Stimulated activated naive CD8-positive, alpha-beta T cell treated with anti-CD3 and anti-CD28 coated beads, Interleukin-15, Interleukin-2, amounts not matched to agents 100 ng/mL and 50 ng/mL, for 24 hours (primary cell): ENCODE measurements around the gene CYSLTR2.

Experiments used
- H3K27ac Mint-ChIP-seq: one replicate; pipeline ENCODE4 v1.8.0; 2021; ENCODE audit warnings: mild to moderate bottlenecking, mixed read lengths
- H3K27me3 Mint-ChIP-seq: one replicate; pipeline ENCODE4 v1.8.0; 2021; ENCODE audit warnings: mixed read lengths
- H3K36me3 Mint-ChIP-seq: one replicate; pipeline ENCODE4 v1.8.0; 2021; ENCODE audit warnings: low read depth, mixed read lengths
- H3K4me1 Mint-ChIP-seq: one replicate; pipeline ENCODE4 v1.8.0; 2021; ENCODE audit warnings: low read depth, mixed read lengths
- H3K4me3 Mint-ChIP-seq: one replicate; pipeline ENCODE4 v1.8.0; 2021; ENCODE audit warnings: mild to moderate bottlenecking, mixed read lengths
- H3K9me3 Mint-ChIP-seq: one replicate; pipeline ENCODE4 v1.8.0; 2021; ENCODE audit warnings: mixed read lengths

The CYSLTR2 gene

GRCh38 chr13:48635478-48635877, 18.3 kb upstream of the CYSLTR2 start:
- H3K9me3 Mint-ChIP-seq, result peaks cover 16% of the 10 kb centered on the region
- H3K27ac Mint-ChIP-seq, result no peak overlapping the region
- no peaks in the 10 kb centered on the region for H3K4me1 Mint-ChIP-seq
- H3K4me3 Mint-ChIP-seq, result no peak overlapping the region
- peaks cover 6% of the 10 kb centered on the region for H3K36me3 Mint-ChIP-seq
- H3K27me3 Mint-ChIP-seq, result peaks cover 5% of the 10 kb centered on the region

- no peak overlapping the region for H3K4me3 Mint-ChIP-seq
- no peaks in the 10 kb centered on the region for H3K4me1 Mint-ChIP-seq
- H3K9me3 Mint-ChIP-seq, result peaks cover 16% of the 10 kb centered on the region
- peaks cover 6% of the 10 kb centered on the region for H3K36me3 Mint-ChIP-seq
- H3K27me3 Mint-ChIP-seq, result peaks cover 5% of the 10 kb centered on the region
- H3K27ac Mint-ChIP-seq, result no peak overlapping the region
Measured at GRCh38 chr13:48636550-48636949, 17.2 kb upstream of the CYSLTR2 start.

- Mint-ChIP-seq H3K27ac (no peak overlapping the region), H3K9me3 (peaks cover 16% of the 10 kb centered on the region), H3K4me3 (no peak overlapping the region), H3K27me3 (peaks cover 5% of the 10 kb centered on the region), H3K4me1 (no peaks in the 10 kb centered on the region), H3K36me3 (peaks cover 6% of the 10 kb centered on the region)
Measured at GRCh38 chr13:48637601-48638000, 16.1 kb upstream of the CYSLTR2 start.

GRCh38 chr13:48640767-48641166, 13.0 kb upstream of the CYSLTR2 start:
- peaks cover 6% of the 10 kb centered on the region for H3K36me3 Mint-ChIP-seq
- H3K27me3 Mint-ChIP-seq, result peaks cover 5% of the 10 kb centered on the region
- H3K27ac Mint-ChIP-seq, result no peak overlapping the region
- no peak overlapping the region for H3K4me3 Mint-ChIP-seq
- H3K4me1 Mint-ChIP-seq, result no peaks in the 10 kb centered on the region
- peaks cover 7% of the 10 kb centered on the region for H3K9me3 Mint-ChIP-seq

GRCh38 chr13:48641404-48641803, 12.3 kb upstream of the CYSLTR2 start:
- Mint-ChIP-seq H3K4me1 (no peaks in the 10 kb centered on the region), H3K27ac (no peak overlapping the region), H3K9me3 (peaks cover 2% of the 10 kb centered on the region), H3K36me3 (peaks cover 2% of the 10 kb centered on the region), H3K4me3 (no peak overlapping the region), H3K27me3 (peaks cover 5% of the 10 kb centered on the region)

- Mint-ChIP-seq H3K27me3 (peaks cover 5% of the 10 kb centered on the region), H3K4me3 (no peak overlapping the region), H3K4me1 (no peaks in the 10 kb centered on the region)
Measured at GRCh38 chr13:48642061-48642460, 11.7 kb upstream of the CYSLTR2 start.

GRCh38 chr13:48643159-48643558, 10.6 kb upstream of the CYSLTR2 start:
- Mint-ChIP-seq H3K27me3 (peaks cover 5% of the 10 kb centered on the region), H3K4me3 (no peak overlapping the region), H3K4me1 (no peaks in the 10 kb centered on the region), H3K9me3 (no peaks in the 10 kb centered on the region), H3K27ac (no peak overlapping the region), H3K36me3 (no peaks in the 10 kb centered on the region)

More at GRCh38 chr13:48642061-48642460, 11.7 kb upstream of the CYSLTR2 start:
- Mint-ChIP-seq H3K36me3 (no peaks in the 10 kb centered on the region), H3K27ac (no peak overlapping the region), H3K9me3 (no peaks in the 10 kb centered on the region)

GRCh38 chr13:48644141-48644540, 9.6 kb upstream of the CYSLTR2 start:
- Mint-ChIP-seq H3K27ac (no peak overlapping the region), H3K36me3 (no peaks in the 10 kb centered on the region), H3K4me1 (no peaks in the 10 kb centered on the region), H3K9me3 (no peaks in the 10 kb centered on the region), H3K4me3 (no peak overlapping the region), H3K27me3 (peaks cover 2% of the 10 kb centered on the region)

- H3K4me3 Mint-ChIP-seq, result no peak overlapping the region
- H3K27me3 Mint-ChIP-seq, result no peaks in the 10 kb centered on the region
- no peaks in the 10 kb centered on the region for H3K4me1 Mint-ChIP-seq
- H3K27ac Mint-ChIP-seq, result no peak overlapping the region
- no peaks in the 10 kb centered on the region for H3K9me3 Mint-ChIP-seq
- H3K36me3 Mint-ChIP-seq, result no peaks in the 10 kb centered on the region
Measured at GRCh38 chr13:48644951-48645350, 8.8 kb upstream of the CYSLTR2 start.

- Mint-ChIP-seq H3K9me3 (no peaks in the 10 kb centered on the region), H3K4me3 (no peak overlapping the region), H3K27ac (no peak overlapping the region), H3K36me3 (no peaks in the 10 kb centered on the region), H3K4me1 (no peaks in the 10 kb centered on the region), H3K27me3 (no peaks in the 10 kb centered on the region)
Measured at GRCh38 chr13:48645845-48646244, 7.9 kb upstream of the CYSLTR2 start.

GRCh38 chr13:48646791-48647190, 6.9 kb upstream of the CYSLTR2 start:
- H3K4me3 Mint-ChIP-seq, result no peak overlapping the region
- no peak overlapping the region for H3K27ac Mint-ChIP-seq
- no peaks in the 10 kb centered on the region for H3K36me3 Mint-ChIP-seq
- H3K9me3 Mint-ChIP-seq, result no peaks in the 10 kb centered on the region
- H3K27me3 Mint-ChIP-seq, result no peaks in the 10 kb centered on the region
- H3K4me1 Mint-ChIP-seq, result no peaks in the 10 kb centered on the region

GRCh38 chr13:48647625-48648024, 6.1 kb upstream of the CYSLTR2 start:
- H3K9me3 Mint-ChIP-seq, result no peaks in the 10 kb centered on the region
- no peak overlapping the region for H3K4me3 Mint-ChIP-seq
- no peak overlapping the region for H3K27ac Mint-ChIP-seq
- H3K27me3 Mint-ChIP-seq, result no peaks in the 10 kb centered on the region
- no peaks in the 10 kb centered on the region for H3K36me3 Mint-ChIP-seq
- H3K4me1 Mint-ChIP-seq, result peaks cover under 1% of the 10 kb centered on the region

- no peak overlapping the region for H3K4me3 Mint-ChIP-seq
- no peaks in the 10 kb centered on the region for H3K36me3 Mint-ChIP-seq
- peaks cover 8% of the 10 kb centered on the region for H3K4me1 Mint-ChIP-seq
- no peaks in the 10 kb centered on the region for H3K9me3 Mint-ChIP-seq
- no peaks in the 10 kb centered on the region for H3K27me3 Mint-ChIP-seq
- no peak overlapping the region for H3K27ac Mint-ChIP-seq
Measured at GRCh38 chr13:48648446-48648845, 5.3 kb upstream of the CYSLTR2 start.

- H3K36me3 Mint-ChIP-seq, result no peaks in the 10 kb centered on the region
- no peaks in the 10 kb centered on the region for H3K27me3 Mint-ChIP-seq
- no peaks in the 10 kb centered on the region for H3K9me3 Mint-ChIP-seq
- H3K4me3 Mint-ChIP-seq, result peak overlapping the region; percentile 80
- peak overlapping the region; percentile 85 for H3K27ac Mint-ChIP-seq
- peaks cover 30% of the 10 kb centered on the region for H3K4me1 Mint-ChIP-seq
Measured at GRCh38 chr13:48652851-48653471, 768 bp upstream of the CYSLTR2 start.

- Mint-ChIP-seq H3K4me1 (peaks cover 40% of the 10 kb centered on the region), H3K4me3 (peak overlapping the region; percentile 80), H3K27me3 (no peaks in the 10 kb centered on the region), H3K36me3 (no peaks in the 10 kb centered on the region), H3K9me3 (no peaks in the 10 kb centered on the region), H3K27ac (no peak overlapping the region)
Measured at GRCh38 chr13:48654511-48654910, 782 bp downstream of the CYSLTR2 start.

GRCh38 chr13:48655291-48655690, 1.6 kb downstream of the CYSLTR2 start:
- Mint-ChIP-seq H3K27ac (peak overlapping the region; percentile 27), H3K27me3 (no peaks in the 10 kb centered on the region), H3K36me3 (no peaks in the 10 kb centered on the region), H3K4me3 (peak overlapping the region; percentile 42), H3K4me1 (peaks cover 47% of the 10 kb centered on the region), H3K9me3 (no peaks in the 10 kb centered on the region)
